Spleen (tissue), 11 donors: ENCODE results near the gene CNPY1. TPM values are rescaled to one million over a fixed set of nuclear protein-coding genes. Genes with fewer than 3 reads are reported as not detected.

Source experiments
- DNase-seq: peaks from one replicate; pipeline ENCODE4 v3.0.0-alpha.2; 2020
- H3K27ac ChIP-seq, 8 donors: fragments of 200-600 bp; sonication (generic) in 7 of 8; 1 replicate in 4 of 8; 2 replicates in 4 of 8; pipeline versions ENCODE4 v1.5.0 to v1.8.0; 2016 to 2021; ENCODE audit warnings: inconsistent platforms in 4 of 8, mild to moderate bottlenecking in 4 of 8, moderate library complexity in 1 of 8
- H3K27me3 ChIP-seq, 7 donors: fragments of 200-600 bp; sonication (generic) in 6 of 7; replicated peaks in 1 of 7; 1 replicate in 4 of 7; 2 replicates in 3 of 7; pipeline versions ENCODE4 v1.5.0 to v1.8.0; 2016 to 2021; ENCODE audit warnings: inconsistent platforms in 3 of 7, mild to moderate bottlenecking in 1 of 7
- H3K36me3 ChIP-seq, 6 donors: fragments of 200-600 bp; sonication (generic) in 5 of 6; 1 replicate in 4 of 6; 2 replicates in 2 of 6; pipeline versions ENCODE4 v1.5.0 to v1.8.0; 2016 to 2021; ENCODE audit warnings: inconsistent platforms in 2 of 6
- H3K4me1 ChIP-seq, 6 donors: fragments of 200-600 bp; sonication (generic) in 5 of 6; 1 replicate in 3 of 6; 2 replicates in 3 of 6; pipeline versions ENCODE4 v1.5.0 to v1.8.0; 2016 to 2021; ENCODE audit warnings: inconsistent platforms in 3 of 6
- H3K4me3 ChIP-seq, 8 donors: fragments of 200-600 bp; sonication (generic) in 7 of 8; 1 replicate in 4 of 8; 2 replicates in 4 of 8; pipeline versions ENCODE4 v1.5.0 to v1.8.0; 2016 to 2021; ENCODE audit warnings: inconsistent platforms in 4 of 8, mild to moderate bottlenecking in 4 of 8, moderate library complexity in 2 of 8
- H3K9me3 ChIP-seq, 8 donors: fragments of 200-600 bp; sonication (generic) in 7 of 8; 1 replicate in 4 of 8; 2 replicates in 4 of 8; pipeline versions ENCODE4 v1.5.0 to v1.8.0; 2016 to 2021; ENCODE audit warnings: inconsistent platforms in 4 of 8
- CTCF ChIP-seq, 11 experiments: fragments of 200-600 bp in 7 of 11; fragments of 450-650 bp in 4 of 11; sonication (generic) in 4 of 11; IDR thresholded peaks in 8 of 11; conservative IDR thresholded peaks in 3 of 11; 1 replicate in 7 of 11; 2 replicates in 4 of 11; pipeline versions ENCODE4 v1.4.0 to v1.8.0; 2016 to 2021; ENCODE audit warnings: antibody characterized with exemption in 11 of 11, inconsistent platforms in 4 of 11, mild to moderate bottlenecking in 1 of 11
- POLR2A ChIP-seq, 3 donors: fragments of 450-650 bp; IDR thresholded peaks; one replicate each; pipeline ENCODE4 v1.5.1; 2017; ENCODE audit warnings: antibody characterized with exemption in 3 of 3, mild to moderate bottlenecking in 1 of 3
- POLR2AphosphoS5 ChIP-seq, 3 donors: sonication (generic); formaldehyde crosslinking; IDR thresholded peaks; one replicate each; pipeline ENCODE4 v1.5.1; 2017; ENCODE audit warnings: antibody characterized with exemption in 3 of 3
- WGBS, 5 donors: extraction: QIAGEN DNeasy Blood & Tissue Kit in 3 of 5; methylation state at CpG; one replicate each; pipeline versions ENCODE4 v1.1.5 to v1.1.7; 2013 to 2018; 5-methylcytosine and 5-hydroxymethylcytosine counted together
- intact Hi-C: fragments of 100-400 bp; cut with DNase I; formaldehyde crosslinking; loops from one replicate; pipeline ENCODE4 v1.15.0; 2023; ENCODE audit warnings: low total_unique reads
- polyA plus RNA-seq, 3 donors: library from polyadenylated mRNA; stranded (reverse); fragments of 200-250 nt; gene quantifications; one replicate each; pipeline ENCODE4 v1.2.1, GENCODE V29; 2013
- total RNA-seq, 7 donors: library from RNA; depleted of rRNA in 3 of 7; stranded (reverse); fragments of >200 nt in 3 of 7; fragmentation: NEBNext Ultra II Directional in 4 of 7; extraction: Animal tissue kit (Norgen Biotek cat#: 25700) in 4 of 7; gene quantifications; one replicate each; pipeline versions ENCODE4 v1.1.0 to v1.2.1, GENCODE V29; 2016 to 2021
- donor health status: healthy with polysubstance abuse.
- donor health status: DM: no; HTN: no; CAD: no; lungs with moderate emphysema.
- donor health status: DM: no; HTN: no; CAD: no.
- donor health status: Bipolar disorder and iron deficiency.
- donor health status: healthy.
- donor health status: DM: no; HTN: no; CAD: no.
- donor health status: DM: yes; HTN: yes; CAD: no.

The CNPY1 gene
- total and polyA plus RNA-seq, 10 donors = not detected

DNA sequence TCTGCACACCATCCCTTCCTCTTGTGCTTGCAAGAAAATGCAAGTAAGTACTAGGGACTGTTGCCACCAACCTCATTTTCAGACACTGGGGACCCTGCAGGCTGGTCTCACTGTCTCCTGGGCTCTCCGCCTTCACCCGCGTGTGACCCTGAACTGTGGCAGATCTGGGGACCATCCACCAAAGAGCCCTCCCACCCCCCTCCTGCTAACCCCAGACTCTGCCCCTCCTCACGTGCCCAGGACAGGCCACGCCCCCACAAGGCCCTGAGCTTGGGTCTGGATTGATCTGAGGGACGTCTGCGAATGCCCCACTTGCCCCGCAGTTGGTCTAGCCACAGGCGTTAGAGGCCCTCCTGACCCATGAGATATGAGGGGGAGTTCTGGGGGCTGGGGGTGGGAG, 8.1 kb downstream of the CNPY1 start:
- peaks cover 5 to 11% (median 8%) of the 10 kb centered on the region in 6 donors for H3K4me1 ChIP-seq
- no peak overlapping the region for H3K4me3 ChIP-seq
- no peak for DNase-seq
- H3K27ac ChIP-seq = no peak overlapping the region
- H3K36me3 ChIP-seq = no peaks in the 10 kb centered on the region
- TF ChIP-seq CTCF (IDR thresholded peaks at IDR 0.05 in 8 of 11, conservative IDR thresholded peaks at IDR 0.05 in 3 of 11) (no peak), POLR2A (IDR thresholded peaks at IDR 0.05) (no peak), POLR2AphosphoS5 (IDR thresholded peaks at IDR 0.05) (no peak)
- intact Hi-C loops = no loop called here
- peaks cover 0 to 97% (median 23%) of the 10 kb centered on the region in 7 donors for H3K27me3 ChIP-seq
- WGBS, 5 donors = 44 to 62% (median 50%) methylated on average over 5 to 9 of the region's 9 CpGs
- peaks cover 0 to 7% (median 0%) of the 10 kb centered on the region in 8 donors for H3K9me3 ChIP-seq

DNA sequence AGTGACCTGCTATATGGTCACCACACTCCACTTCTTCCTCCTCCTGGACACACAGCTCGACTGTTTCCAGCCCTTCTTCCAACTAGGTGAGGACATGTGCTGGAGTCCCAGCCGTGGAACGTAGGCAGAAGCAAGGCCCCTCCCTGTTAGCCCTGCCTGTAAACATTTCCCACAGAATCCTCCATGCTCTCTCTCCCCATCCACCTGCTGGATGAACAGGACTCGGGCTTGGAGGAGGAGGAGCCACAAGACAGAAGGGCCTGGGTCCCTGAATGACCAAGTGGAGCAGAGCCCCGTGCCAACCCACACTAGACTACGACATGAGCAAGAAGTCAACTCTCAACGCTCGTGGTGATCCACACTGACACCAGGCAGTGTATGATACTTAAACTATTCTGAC, 9.9 kb downstream of the CNPY1 start:
- Histone ChIP-seq H3K9me3 (peaks cover 0 to 7% (median 0%) of the 10 kb centered on the region in 8 donors), H3K4me1 (peaks cover 9 to 19% (median 16%) of the 10 kb centered on the region in 6 donors), H3K36me3 (no peaks in the 10 kb centered on the region), H3K27me3 (peaks cover 0 to 97% (median 39%) of the 10 kb centered on the region in 7 donors), H3K4me3 (no peak overlapping the region), H3K27ac (no peak overlapping the region)
- 66 to 76% (median 74%) methylated on average over 8 of the region's 8 CpGs for WGBS, 5 donors
- peak; percentile 53 for DNase-seq
- TF ChIP-seq CTCF (IDR thresholded peaks at IDR 0.05 in 8 of 11, conservative IDR thresholded peaks at IDR 0.05 in 3 of 11) = no peak
- TF ChIP-seq POLR2AphosphoS5 (IDR thresholded peaks at IDR 0.05) = no peak
- no peak for TF ChIP-seq POLR2A (IDR thresholded peaks at IDR 0.05)
- intact Hi-C loops = no loop called here

DNA sequence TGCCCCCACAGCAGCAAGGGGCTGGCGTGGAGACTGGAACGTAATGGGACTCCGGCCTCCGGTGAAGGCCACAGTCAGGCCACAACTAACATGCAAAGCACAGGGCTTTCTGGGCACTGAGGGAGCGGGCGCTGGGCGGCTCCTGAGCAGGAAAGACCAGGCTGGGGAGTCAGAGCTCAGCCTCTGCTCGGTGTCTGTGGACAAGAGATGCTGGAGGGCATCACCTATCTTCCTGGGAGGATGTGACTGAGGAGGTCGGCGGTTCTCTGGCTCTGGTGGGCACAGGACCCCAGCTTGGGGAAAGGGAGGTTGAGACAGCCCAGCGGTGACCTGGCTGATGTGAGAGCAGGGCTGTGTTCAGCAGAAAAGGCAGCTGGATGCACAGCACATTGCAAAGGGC, 11.7 kb downstream of the CNPY1 start:
- H3K4me1 ChIP-seq = peaks cover 9 to 19% (median 16%) of the 10 kb centered on the region in 6 donors
- no peak for TF ChIP-seq CTCF (IDR thresholded peaks at IDR 0.05 in 8 of 11, conservative IDR thresholded peaks at IDR 0.05 in 3 of 11)
- no peak for TF ChIP-seq POLR2AphosphoS5 (IDR thresholded peaks at IDR 0.05)
- TF ChIP-seq POLR2A (IDR thresholded peaks at IDR 0.05) = no peak
- no peak overlapping the region for H3K27ac ChIP-seq
- 66 to 78% (median 76%) methylated on average over 4 to 11 of the region's 11 CpGs; no CpG with 5 or more reads in 1 of the 5 donors for WGBS, 5 donors
- peaks cover 0 to 7% (median 0%) of the 10 kb centered on the region in 8 donors for H3K9me3 ChIP-seq
- H3K36me3 ChIP-seq = no peaks in the 10 kb centered on the region
- intact Hi-C loops = no loop called here
- peaks cover 0 to 99% (median 51%) of the 10 kb centered on the region in 7 donors for H3K27me3 ChIP-seq
- no peak for DNase-seq
- no peak overlapping the region for H3K4me3 ChIP-seq

DNA sequence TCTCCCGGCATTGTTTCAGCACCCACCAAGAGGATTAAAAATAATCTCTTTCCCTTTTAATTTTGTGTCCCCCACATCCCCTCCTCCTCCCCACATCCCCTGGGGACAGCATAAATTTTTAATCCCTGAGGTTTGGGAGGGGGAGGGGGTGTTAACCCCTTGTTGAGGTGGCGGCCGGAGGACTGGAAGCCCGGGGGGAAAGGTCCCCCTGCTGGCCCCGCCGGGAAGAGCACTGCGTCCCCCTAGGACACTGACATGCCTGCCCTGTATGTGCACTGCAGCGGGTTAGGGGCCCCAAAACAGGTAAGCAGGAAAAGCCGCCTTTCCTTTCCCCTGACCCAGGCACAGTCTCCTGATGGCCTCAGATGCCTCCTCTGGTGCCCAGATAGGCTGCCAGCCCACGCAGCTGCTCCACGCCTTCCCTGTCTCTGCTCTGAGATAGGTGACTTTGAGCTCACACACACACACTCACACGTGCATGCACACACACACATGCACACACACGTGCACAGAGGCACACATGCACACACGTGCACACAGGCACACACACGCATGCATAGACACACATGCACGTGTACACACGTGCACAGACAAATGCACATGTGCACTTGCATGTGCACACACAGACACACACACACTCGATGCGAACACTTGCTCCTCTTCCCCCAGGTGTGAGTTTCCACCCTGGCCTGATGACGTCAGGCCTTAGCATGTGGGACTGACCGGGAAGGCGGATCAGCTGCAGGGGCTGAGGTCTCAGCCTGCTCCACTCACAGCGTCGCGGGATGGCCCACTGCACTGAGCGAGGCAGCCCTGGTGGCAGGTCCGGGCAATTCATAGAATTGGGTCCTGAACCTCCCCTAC, 12.3 kb downstream of the CNPY1 start:
- Histone ChIP-seq H3K27ac (no peak overlapping the region), H3K9me3 (peaks cover 0 to 7% (median 0%) of the 10 kb centered on the region in 8 donors), H3K4me3 (peak overlapping the region in 5 of 8 donors; percentile 10 to 63 (median 26)), H3K4me1 (peaks cover 9 to 19% (median 16%) of the 10 kb centered on the region in 6 donors), H3K27me3 (peaks cover 0 to 99% (median 51%) of the 10 kb centered on the region in 7 donors), H3K36me3 (no peaks in the 10 kb centered on the region)
- peak; percentile 78 for DNase-seq
- TF ChIP-seq POLR2A (IDR thresholded peaks at IDR 0.05) (no peak), CTCF (IDR thresholded peaks at IDR 0.05 in 8 of 11, conservative IDR thresholded peaks at IDR 0.05 in 3 of 11) (peak in 9 of 11 experiments; percentile 4 to 67 (median 53))
- WGBS, 5 donors = 4 to 30% (median 29%) methylated on average over 8 to 27 of the region's 27 CpGs
- intact Hi-C loops = no loop called here
